LNCaP clone FGC (cell line): ENCODE measurements around the gene TRMT44.
"Not testable (repeated sequence)": the region's sequence is repeated elsewhere in the genome, so short reads cannot be mapped to it uniquely, and the experiment has no call there.

Source experiments
- DNase-seq: peaks from one replicate; pipeline ENCODE4 v3.0.0-alpha.2; 2011; ENCODE audit warnings: low read depth
- H3K4me3 ChIP-seq: 2 replicates; pipeline ENCODE4 v1.5.1; 2011; ENCODE audit warnings: mild to moderate bottlenecking, low read depth, low read length, control low read depth
- CTCF ChIP-seq: IDR thresholded peaks from 2 replicates; pipeline ENCODE4 v1.5.1; 2012; ENCODE audit warnings: mild to moderate bottlenecking; ENCODE audit not compliant: control insufficient read depth, insufficient read depth; ENCODE audit errors: extremely low read depth

Gene TRMT44

GRCh38 chr4:8477095-8477635 lies 36.6 kb downstream of the TRMT44 start:
- DNase-seq, result no peak
- no peak for TF ChIP-seq CTCF

GRCh38 chr4:8477676-8478075 lies 37.1 kb downstream of the TRMT44 start:
- DNase-seq, result no peak
- no peak overlapping the region for H3K4me3 ChIP-seq
- no peak for TF ChIP-seq CTCF

More at GRCh38 chr4:8477095-8477635, 36.6 kb downstream of the TRMT44 start:
- no peak overlapping the region for H3K4me3 ChIP-seq

- H3K4me3 ChIP-seq, result no peak overlapping the region
- no peak for DNase-seq
- no peak for TF ChIP-seq CTCF
These were observed 37.8 kb downstream of the TRMT44 start for GRCh38 chr4:8478371-8478770.

- no peak for DNase-seq
- H3K4me3 ChIP-seq, result no peak overlapping the region
- no peak for TF ChIP-seq CTCF
These were observed 38.5 kb downstream of the TRMT44 start for GRCh38 chr4:8478801-8479744.

- no peak overlapping the region for H3K4me3 ChIP-seq
- no peak for DNase-seq
- no peak for TF ChIP-seq CTCF
These were observed 39.6 kb downstream of the TRMT44 start for GRCh38 chr4:8480221-8480620.

GRCh38 chr4:8486643-8487042 lies 46.1 kb downstream of the TRMT44 start:
- H3K4me3 ChIP-seq, DNase-seq: not testable (repeated sequence)

GRCh38 chr4:8488791-8489369 lies 48.3 kb downstream of the TRMT44 start:
- no peak for TF ChIP-seq CTCF
- no peak for DNase-seq
- no peak overlapping the region for H3K4me3 ChIP-seq

- not testable (repeated sequence) for H3K4me3 ChIP-seq, DNase-seq
These were observed 50.9 kb downstream of the TRMT44 start for GRCh38 chr4:8491478-8491877.
